HG03565 (cell line): ENCODE measurements around the gene EXOC4.

Experiments
- ATAC-seq: cut with Tn5 transposase; IDR thresholded peaks from one replicate; pipeline ENCODE4 v1.9.1; 2021; ENCODE audit warnings: mild to moderate bottlenecking, moderate library complexity; ENCODE audit not compliant: unreplicated experiment

EXOC4 gene

GRCh38 chr7:133999178-133999577, 746.3 kb downstream of the EXOC4 start:
- no peak for ATAC-seq

GRCh38 chr7:134004829-134005505, 752.1 kb downstream of the EXOC4 start:
- ATAC-seq = no peak

GRCh38 chr7:134009314-134010110, 756.6 kb downstream of the EXOC4 start:
- ATAC-seq = no peak

- no peak for ATAC-seq
These were observed 760.4 kb downstream of the EXOC4 start for GRCh38 chr7:134013249-134013648.

- no peak for ATAC-seq
These were observed 762.1 kb downstream of the EXOC4 start for GRCh38 chr7:134014935-134015334.

GRCh38 chr7:134016223-134016941, 763.5 kb downstream of the EXOC4 start:
- no peak for ATAC-seq

- no peak for ATAC-seq
These were observed 764.0 kb downstream of the EXOC4 start for GRCh38 chr7:134016942-134017303.

GRCh38 chr7:134018306-134018705, 765.4 kb downstream of the EXOC4 start:
- no peak for ATAC-seq

- ATAC-seq = no peak
These were observed 766.4 kb downstream of the EXOC4 start for GRCh38 chr7:134019251-134019650.

GRCh38 chr7:134021836-134022235, 769.0 kb downstream of the EXOC4 start:
- no peak for ATAC-seq

- ATAC-seq = no peak
These were observed 769.5 kb downstream of the EXOC4 start for GRCh38 chr7:134022286-134022911.

GRCh38 chr7:134024739-134025138, 771.9 kb downstream of the EXOC4 start:
- ATAC-seq = no peak

GRCh38 chr7:134028853-134029252, 776.0 kb downstream of the EXOC4 start:
- ATAC-seq = no peak

GRCh38 chr7:134029743-134030142, 776.9 kb downstream of the EXOC4 start:
- ATAC-seq = no peak

- no peak for ATAC-seq
These were observed 777.6 kb downstream of the EXOC4 start for GRCh38 chr7:134030460-134030865.

- ATAC-seq = no peak
These were observed 779.1 kb downstream of the EXOC4 start for GRCh38 chr7:134031835-134032617.

- ATAC-seq = no peak
These were observed 781.8 kb downstream of the EXOC4 start for GRCh38 chr7:134034652-134035051.

GRCh38 chr7:134037991-134038390, 785.1 kb downstream of the EXOC4 start:
- no peak for ATAC-seq

GRCh38 chr7:134040988-134041387, 788.1 kb downstream of the EXOC4 start:
- ATAC-seq = no peak

GRCh38 chr7:134041477-134041876, 788.6 kb downstream of the EXOC4 start:
- ATAC-seq = no peak

GRCh38 chr7:134042307-134042706, 789.4 kb downstream of the EXOC4 start:
- ATAC-seq = no peak
